ENCODE measurements around the gene ENPP1.

Gene ENPP1

DNA sequence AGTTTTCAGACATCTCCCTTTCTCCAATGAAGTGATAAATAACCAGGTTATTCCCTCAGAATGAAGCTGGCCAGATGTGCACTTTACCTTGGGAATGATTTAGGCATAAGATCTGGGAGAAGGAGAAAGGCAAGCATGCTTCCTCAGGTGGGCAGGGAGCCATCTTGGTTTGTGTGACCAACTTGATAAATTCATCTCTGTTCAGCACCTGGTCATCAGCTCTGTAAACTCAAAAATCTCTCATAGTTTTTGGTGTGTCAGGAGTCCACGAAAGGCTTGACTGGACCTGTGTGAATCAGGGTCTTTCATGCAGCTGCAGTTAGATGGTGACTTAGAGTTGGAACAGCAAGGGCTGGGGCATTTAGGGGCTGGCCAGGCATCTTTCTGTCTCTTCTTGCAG is 24.5 kb downstream of the ENPP1 start:
- no peak overlapping the region for H3K27ac ChIP-seq (ENCODE audit: extremely low read depth, low read depth, low read length)
- no peaks in the 10 kb centered on the region for H3K9me3 ChIP-seq (ENCODE audit: control insufficient read depth, insufficient read depth, low read depth, low read length)
- H3K4me3 ChIP-seq (ENCODE audit: low read depth, low read length): no peak overlapping the region
- ChIA-PET CTCF (no interaction called here), POLR2A (no interaction called here)
- H3K36me3 ChIP-seq (ENCODE audit: control insufficient read depth in 2 of 2, insufficient read depth in 1 of 2, low read length in 2 of 2): no peaks in the 10 kb centered on the region
- peaks cover 8% of the 10 kb centered on the region for H3K4me1 ChIP-seq (ENCODE audit: control insufficient read depth, insufficient read depth, low read length)
- TF ChIP-seq ZNF585B (tag by site-specific recombination; IDR thresholded peaks at IDR 0.05) (no peak), KLF9 (tag by site-specific recombination; IDR thresholded peaks at IDR 0.05; ENCODE audit: low read depth) (no peak), ZNF211 (tag by site-specific recombination; IDR thresholded peaks at IDR 0.05; ENCODE audit: low read depth) (no peak)
- TF ChIP-seq, protein P1, sequence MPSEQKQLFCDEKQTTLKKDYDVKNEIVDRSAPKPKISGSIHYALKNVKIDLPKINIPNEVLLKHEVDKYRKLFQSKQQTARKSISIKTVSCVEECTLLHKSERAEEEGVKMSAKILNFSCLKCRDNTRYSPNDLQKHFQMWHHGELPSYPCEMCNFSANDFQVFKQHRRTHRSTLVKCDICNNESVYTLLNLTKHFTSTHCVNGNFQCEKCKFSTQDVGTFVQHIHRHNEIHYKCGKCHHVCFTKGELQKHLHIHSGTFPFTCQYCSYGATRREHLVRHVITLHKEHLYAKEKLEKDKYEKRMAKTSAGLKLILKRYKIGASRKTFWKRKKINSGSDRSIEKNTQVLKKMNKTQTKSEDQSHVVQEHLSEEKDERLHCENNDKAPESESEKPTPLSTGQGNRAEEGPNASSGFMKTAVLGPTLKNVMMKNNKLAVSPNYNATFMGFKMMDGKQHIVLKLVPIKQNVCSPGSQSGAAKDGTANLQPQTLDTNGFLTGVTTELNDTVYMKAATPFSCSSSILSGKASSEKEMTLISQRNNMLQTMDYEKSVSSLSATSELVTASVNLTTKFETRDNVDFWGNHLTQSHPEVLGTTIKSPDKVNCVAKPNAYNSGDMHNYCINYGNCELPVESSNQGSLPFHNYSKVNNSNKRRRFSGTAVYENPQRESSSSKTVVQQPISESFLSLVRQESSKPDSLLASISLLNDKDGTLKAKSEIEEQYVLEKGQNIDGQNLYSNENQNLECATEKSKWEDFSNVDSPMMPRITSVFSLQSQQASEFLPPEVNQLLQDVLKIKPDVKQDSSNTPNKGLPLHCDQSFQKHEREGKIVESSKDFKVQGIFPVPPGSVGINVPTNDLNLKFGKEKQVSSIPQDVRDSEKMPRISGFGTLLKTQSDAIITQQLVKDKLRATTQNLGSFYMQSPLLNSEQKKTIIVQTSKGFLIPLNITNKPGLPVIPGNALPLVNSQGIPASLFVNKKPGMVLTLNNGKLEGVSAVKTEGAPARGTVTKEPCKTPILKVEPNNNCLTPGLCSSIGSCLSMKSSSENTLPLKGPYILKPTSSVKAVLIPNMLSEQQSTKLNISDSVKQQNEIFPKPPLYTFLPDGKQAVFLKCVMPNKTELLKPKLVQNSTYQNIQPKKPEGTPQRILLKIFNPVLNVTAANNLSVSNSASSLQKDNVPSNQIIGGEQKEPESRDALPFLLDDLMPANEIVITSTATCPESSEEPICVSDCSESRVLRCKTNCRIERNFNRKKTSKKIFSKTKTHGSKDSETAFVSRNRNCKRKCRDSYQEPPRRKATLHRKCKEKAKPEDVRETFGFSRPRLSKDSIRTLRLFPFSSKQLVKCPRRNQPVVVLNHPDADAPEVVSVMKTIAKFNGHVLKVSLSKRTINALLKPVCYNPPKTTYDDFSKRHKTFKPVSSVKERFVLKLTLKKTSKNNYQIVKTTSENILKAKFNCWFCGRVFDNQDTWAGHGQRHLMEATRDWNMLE (tag by site-specific recombination; conservative IDR thresholded peaks at IDR 0.05; ENCODE audit: low read depth): no peak

DNA sequence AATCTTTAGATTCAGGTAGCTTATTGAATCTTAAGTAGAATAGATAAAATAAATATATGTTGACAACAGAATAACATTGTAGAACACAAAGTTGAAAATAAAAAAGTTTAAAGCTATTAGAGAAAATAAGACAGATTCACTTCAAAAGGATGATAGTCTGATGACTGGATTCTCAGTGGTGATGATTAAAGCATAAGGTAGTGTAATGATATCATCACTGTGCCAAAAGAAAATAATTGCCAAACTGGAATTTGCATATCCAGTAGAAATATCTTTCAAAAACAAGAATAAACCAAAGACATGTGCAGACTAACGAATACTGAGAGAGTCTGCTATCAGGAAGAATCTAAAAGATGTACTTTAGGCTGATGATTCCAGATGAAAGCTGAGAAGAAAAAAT is 30.2 kb downstream of the ENPP1 start:
- H3K9me3 ChIP-seq (ENCODE audit: control insufficient read depth, insufficient read depth, low read depth, low read length): no peaks in the 10 kb centered on the region
- POLR2A ChIA-PET: no interaction called here
- CTCF ChIA-PET: no interaction called here

DNA sequence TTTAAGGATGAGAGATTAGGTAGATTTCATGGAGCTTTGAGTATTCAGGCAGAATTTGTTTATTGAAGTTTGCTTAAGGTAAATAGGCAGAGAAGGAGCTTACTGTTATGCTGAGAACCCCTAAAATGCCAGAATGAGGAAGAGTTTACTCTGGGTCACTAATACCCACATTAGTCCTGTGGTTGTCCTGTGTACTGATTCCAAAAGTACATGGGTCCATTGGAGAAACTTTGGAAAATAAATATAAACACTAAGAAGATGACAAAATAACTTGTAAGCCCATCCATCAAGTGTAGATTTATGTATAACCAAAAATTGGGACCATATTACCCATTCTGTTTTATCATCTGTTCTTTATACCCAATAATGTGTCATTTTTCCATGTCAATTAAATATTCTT is 31.6 kb downstream of the ENPP1 start:
- TF ChIP-seq ZBTB48 (tag by site-specific recombination; IDR thresholded peaks at IDR 0.05): no peak
- no peak for TF ChIP-seq ZNF585B (tag by site-specific recombination; IDR thresholded peaks at IDR 0.05)
- TF ChIP-seq, protein P2, sequence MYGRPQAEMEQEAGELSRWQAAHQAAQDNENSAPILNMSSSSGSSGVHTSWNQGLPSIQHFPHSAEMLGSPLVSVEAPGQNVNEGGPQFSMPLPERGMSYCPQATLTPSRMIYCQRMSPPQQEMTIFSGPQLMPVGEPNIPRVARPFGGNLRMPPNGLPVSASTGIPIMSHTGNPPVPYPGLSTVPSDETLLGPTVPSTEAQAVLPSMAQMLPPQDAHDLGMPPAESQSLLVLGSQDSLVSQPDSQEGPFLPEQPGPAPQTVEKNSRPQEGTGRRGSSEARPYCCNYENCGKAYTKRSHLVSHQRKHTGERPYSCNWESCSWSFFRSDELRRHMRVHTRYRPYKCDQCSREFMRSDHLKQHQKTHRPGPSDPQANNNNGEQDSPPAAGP (tag by site-specific recombination; IDR thresholded peaks at IDR 0.05): no peak
- TF ChIP-seq, protein P3, sequence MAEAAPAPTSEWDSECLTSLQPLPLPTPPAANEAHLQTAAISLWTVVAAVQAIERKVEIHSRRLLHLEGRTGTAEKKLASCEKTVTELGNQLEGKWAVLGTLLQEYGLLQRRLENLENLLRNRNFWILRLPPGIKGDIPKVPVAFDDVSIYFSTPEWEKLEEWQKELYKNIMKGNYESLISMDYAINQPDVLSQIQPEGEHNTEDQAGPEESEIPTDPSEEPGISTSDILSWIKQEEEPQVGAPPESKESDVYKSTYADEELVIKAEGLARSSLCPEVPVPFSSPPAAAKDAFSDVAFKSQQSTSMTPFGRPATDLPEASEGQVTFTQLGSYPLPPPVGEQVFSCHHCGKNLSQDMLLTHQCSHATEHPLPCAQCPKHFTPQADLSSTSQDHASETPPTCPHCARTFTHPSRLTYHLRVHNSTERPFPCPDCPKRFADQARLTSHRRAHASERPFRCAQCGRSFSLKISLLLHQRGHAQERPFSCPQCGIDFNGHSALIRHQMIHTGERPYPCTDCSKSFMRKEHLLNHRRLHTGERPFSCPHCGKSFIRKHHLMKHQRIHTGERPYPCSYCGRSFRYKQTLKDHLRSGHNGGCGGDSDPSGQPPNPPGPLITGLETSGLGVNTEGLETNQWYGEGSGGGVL (tag by site-specific recombination; IDR thresholded peaks at IDR 0.05): no peak
- TF ChIP-seq ZNF16 (tag by site-specific recombination; IDR thresholded peaks at IDR 0.05; ENCODE audit: low read depth): no peak
- no peak for TF ChIP-seq ZNF510 (tag by site-specific recombination; IDR thresholded peaks at IDR 0.05; ENCODE audit: insufficient replicate concordance)
- no peak for TF ChIP-seq ZNF514 (tag by site-specific recombination; IDR thresholded peaks at IDR 0.05)
- no peak for TF ChIP-seq ZNF521 (tag by site-specific recombination; IDR thresholded peaks at IDR 0.05)
- TF ChIP-seq ZNF658 (tag by site-specific recombination; IDR thresholded peaks at IDR 0.05): no peak
- Histone ChIP-seq H3K36me3 (ENCODE audit: control insufficient read depth in 2 of 2, insufficient read depth in 1 of 2, low read length in 2 of 2) (no peaks in the 10 kb centered on the region), H3K9me3 (ENCODE audit: control insufficient read depth, insufficient read depth, low read depth, low read length) (no peaks in the 10 kb centered on the region), H3K27ac (ENCODE audit: extremely low read depth, low read depth, low read length) (no peak overlapping the region), H3K4me3 (ENCODE audit: low read depth, low read length) (no peak overlapping the region), H3K4me1 (ENCODE audit: control insufficient read depth, insufficient read depth, low read length) (no peaks in the 10 kb centered on the region)
- POLR2A ChIA-PET: no interaction called here
- CTCF ChIA-PET: no interaction called here

More for the DNA sequence above, 30.2 kb downstream of the ENPP1 start:
- TF ChIP-seq ZNF529 (tag by site-specific recombination; IDR thresholded peaks at IDR 0.05; ENCODE audit: insufficient replicate concordance) (no peak), ZFP41 (tag by site-specific recombination; IDR thresholded peaks at IDR 0.05; ENCODE audit: borderline replicate concordance) (no peak), MEIS1 (CRISPR knock-in tag; IDR thresholded peaks at IDR 0.05; ENCODE audit: borderline replicate concordance) (no peak), ZNF558 (tag by site-specific recombination; IDR thresholded peaks at IDR 0.05) (no peak), GLI4 (tag by site-specific recombination; IDR thresholded peaks at IDR 0.05) (no peak), HOXC10 (CRISPR knock-in tag; IDR thresholded peaks at IDR 0.05) (no peak), ZNF211 (tag by site-specific recombination; IDR thresholded peaks at IDR 0.05; ENCODE audit: low read depth) (no peak)
- TF ChIP-seq, protein P4, sequence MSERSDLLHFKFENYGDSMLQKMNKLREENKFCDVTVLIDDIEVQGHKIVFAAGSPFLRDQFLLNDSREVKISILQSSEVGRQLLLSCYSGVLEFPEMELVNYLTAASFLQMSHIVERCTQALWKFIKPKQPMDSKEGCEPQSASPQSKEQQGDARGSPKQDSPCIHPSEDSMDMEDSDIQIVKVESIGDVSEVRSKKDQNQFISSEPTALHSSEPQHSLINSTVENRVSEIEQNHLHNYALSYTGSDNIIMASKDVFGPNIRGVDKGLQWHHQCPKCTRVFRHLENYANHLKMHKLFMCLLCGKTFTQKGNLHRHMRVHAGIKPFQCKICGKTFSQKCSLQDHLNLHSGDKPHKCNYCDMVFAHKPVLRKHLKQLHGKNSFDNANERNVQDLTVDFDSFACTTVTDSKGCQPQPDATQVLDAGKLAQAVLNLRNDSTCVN (tag by site-specific recombination; optimal IDR thresholded peaks at IDR 0.05): no peak
- TF ChIP-seq, protein P5, sequence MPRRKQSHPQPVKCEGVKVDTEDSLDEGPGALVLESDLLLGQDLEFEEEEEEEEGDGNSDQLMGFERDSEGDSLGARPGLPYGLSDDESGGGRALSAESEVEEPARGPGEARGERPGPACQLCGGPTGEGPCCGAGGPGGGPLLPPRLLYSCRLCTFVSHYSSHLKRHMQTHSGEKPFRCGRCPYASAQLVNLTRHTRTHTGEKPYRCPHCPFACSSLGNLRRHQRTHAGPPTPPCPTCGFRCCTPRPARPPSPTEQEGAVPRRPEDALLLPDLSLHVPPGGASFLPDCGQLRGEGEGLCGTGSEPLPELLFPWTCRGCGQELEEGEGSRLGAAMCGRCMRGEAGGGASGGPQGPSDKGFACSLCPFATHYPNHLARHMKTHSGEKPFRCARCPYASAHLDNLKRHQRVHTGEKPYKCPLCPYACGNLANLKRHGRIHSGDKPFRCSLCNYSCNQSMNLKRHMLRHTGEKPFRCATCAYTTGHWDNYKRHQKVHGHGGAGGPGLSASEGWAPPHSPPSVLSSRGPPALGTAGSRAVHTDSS (tag by site-specific recombination; IDR thresholded peaks at IDR 0.05): no peak
- no peak overlapping the region for H3K4me3 ChIP-seq (ENCODE audit: low read depth, low read length)
- H3K4me1 ChIP-seq (ENCODE audit: control insufficient read depth, insufficient read depth, low read length): no peaks in the 10 kb centered on the region
- H3K27ac ChIP-seq (ENCODE audit: extremely low read depth, low read depth, low read length): no peak overlapping the region
- H3K36me3 ChIP-seq (ENCODE audit: control insufficient read depth in 2 of 2, insufficient read depth in 1 of 2, low read length in 2 of 2): no peaks in the 10 kb centered on the region

Data from HEK293 (cell line).